PC-9 (cell line): Measurements from ENCODE around the gene BCL11A. TPM values are rescaled to one million over a fixed set of nuclear protein-coding genes. Genes with fewer than 3 reads are reported as not detected.

Source experiments
- BruUV-seq: library from RNA; stranded (reverse); fragments of 400-500 nt; replicated peaks from 2 replicates; lab custom pipeline; 2021; lab: Mats Ljungman, UMichigan
- CTCF ChIA-PET: fragments of 300-600 bp; sonication (Branson Sonifier 250); formaldehyde crosslinking; loops from one replicate; lab custom pipeline; 2022; ENCODE audit warnings: antibody characterized with exemption; lab: Charles Lee
- POLR2A ChIA-PET: fragments of 300-600 bp; sonication (Branson Sonifier 250); formaldehyde crosslinking; loops from one replicate; lab custom pipeline; 2022; ENCODE audit warnings: antibody characterized with exemption; ENCODE audit not compliant: unreplicated experiment; lab: Charles Lee
- DNase-seq, 2 experiments: peaks; one replicate each; pipeline versions ENCODE4 v3.0.0 to v3.0.0-alpha.2; 2015 to 2022; ENCODE audit warnings: mixed read lengths in 1 of 2
- H2AFZ ChIP-seq: fragments of 200-600 bp; sonication (generic); 2 replicates; pipeline ENCODE4 v1.8.1; 2017; ENCODE audit warnings: antibody characterized with exemption
- H3F3A ChIP-seq: fragments of 200-600 bp; sonication (generic); 2 replicates; pipeline ENCODE4 v1.8.1; 2017; ENCODE audit warnings: antibody characterized with exemption, mild to moderate bottlenecking, low read depth; ENCODE audit not compliant: insufficient read depth
- H3K27ac ChIP-seq: fragments of 200-600 bp; sonication (generic); 2 replicates; pipeline ENCODE4 v1.6.1; 2016; ENCODE audit warnings: mixed run types
- H3K27me3 ChIP-seq: fragments of 200-600 bp; sonication (generic); 2 replicates; pipeline ENCODE4 v1.6.1; 2016; ENCODE audit warnings: low read depth, mixed run types; ENCODE audit not compliant: insufficient read depth
- H3K36me3 ChIP-seq: fragments of 200-600 bp; sonication (generic); 2 replicates; pipeline ENCODE4 v1.6.1; 2016; ENCODE audit warnings: low read depth, mixed run types
- H3K4me1 ChIP-seq: fragments of 200-600 bp; sonication (generic); replicated peaks from 2 replicates; pipeline ENCODE4 v1.6.1; 2016; ENCODE audit warnings: mixed run types; ENCODE audit not compliant: insufficient read depth
- H3K4me2 ChIP-seq: fragments of 200-600 bp; sonication (generic); 2 replicates; pipeline ENCODE4 v1.6.1; 2017; ENCODE audit warnings: mixed run types
- H3K4me3 ChIP-seq: fragments of 200-600 bp; sonication (generic); 2 replicates; pipeline ENCODE4 v1.6.1; 2016; ENCODE audit warnings: mixed run types
- H3K79me2 ChIP-seq: fragments of 200-600 bp; sonication (generic); 2 replicates; pipeline ENCODE4 v1.6.1; 2017; ENCODE audit warnings: low read depth, mixed run types
- H3K9me2 ChIP-seq: fragments of 200-600 bp; sonication (generic); 2 replicates; pipeline ENCODE4 v1.8.1; 2017; ENCODE audit warnings: mild to moderate bottlenecking; ENCODE audit not compliant: insufficient read depth
- H3K9me3 ChIP-seq: fragments of 200-600 bp; sonication (generic); 2 replicates; pipeline ENCODE4 v1.8.1; 2016; ENCODE audit warnings: low read depth; ENCODE audit not compliant: insufficient read depth
- H4K20me1 ChIP-seq: fragments of 200-600 bp; sonication (generic); 2 replicates; pipeline ENCODE4 v1.8.1; 2017; ENCODE audit not compliant: insufficient read depth
- EZH2 ChIP-seq: fragments of 200-600 bp; sonication (generic); IDR thresholded peaks from 2 replicates; pipeline ENCODE4 v1.8.0; 2017; ENCODE audit warnings: antibody characterized with exemption, low read depth
- intact Hi-C: fragments of 100-400 bp; cut with micrococcal nuclease; formaldehyde crosslinking; loops from one replicate; pipeline ENCODE4 v1.10.0; 2022; ENCODE audit not compliant: unreplicated experiment
- total RNA-seq: library from RNA; stranded (reverse); gene quantifications from 2 replicates; pipeline ENCODE4 v1.2.3, GENCODE V29; 2021
- TF ChIP-seq, protein P1 (sequence below): fragments of 200-600 bp; sonication (generic); conservative IDR thresholded peaks from 2 replicates; pipeline ENCODE4 v1.6.1; 2017; ENCODE audit warnings: mixed run types, antibody characterized with exemption, mild to moderate bottlenecking, moderate library complexity

Gene BCL11A
- total RNA-seq, 1 experiment from 2014 or later, result not detected

DNA sequence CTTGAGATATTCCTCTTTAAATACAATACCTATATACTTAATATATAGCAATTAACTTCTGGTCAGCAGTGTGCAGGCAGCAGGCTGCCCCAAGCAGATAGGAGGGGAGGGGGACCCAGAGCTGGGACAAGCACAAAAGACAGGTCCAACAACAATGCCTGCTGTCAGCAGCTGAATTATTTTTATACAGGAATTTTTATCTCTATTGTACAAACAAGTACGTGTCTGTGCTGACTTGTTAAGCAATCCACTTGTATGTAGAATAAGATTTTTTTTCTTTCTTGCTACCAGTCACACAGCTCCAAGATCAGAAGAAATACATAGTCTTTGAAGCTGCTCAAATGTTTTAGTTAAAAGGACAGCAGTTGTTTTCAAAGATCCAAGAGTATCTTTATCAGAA, 16.7 kb downstream of the BCL11A start:
- CTCF ChIA-PET, result no interaction called here

DNA sequence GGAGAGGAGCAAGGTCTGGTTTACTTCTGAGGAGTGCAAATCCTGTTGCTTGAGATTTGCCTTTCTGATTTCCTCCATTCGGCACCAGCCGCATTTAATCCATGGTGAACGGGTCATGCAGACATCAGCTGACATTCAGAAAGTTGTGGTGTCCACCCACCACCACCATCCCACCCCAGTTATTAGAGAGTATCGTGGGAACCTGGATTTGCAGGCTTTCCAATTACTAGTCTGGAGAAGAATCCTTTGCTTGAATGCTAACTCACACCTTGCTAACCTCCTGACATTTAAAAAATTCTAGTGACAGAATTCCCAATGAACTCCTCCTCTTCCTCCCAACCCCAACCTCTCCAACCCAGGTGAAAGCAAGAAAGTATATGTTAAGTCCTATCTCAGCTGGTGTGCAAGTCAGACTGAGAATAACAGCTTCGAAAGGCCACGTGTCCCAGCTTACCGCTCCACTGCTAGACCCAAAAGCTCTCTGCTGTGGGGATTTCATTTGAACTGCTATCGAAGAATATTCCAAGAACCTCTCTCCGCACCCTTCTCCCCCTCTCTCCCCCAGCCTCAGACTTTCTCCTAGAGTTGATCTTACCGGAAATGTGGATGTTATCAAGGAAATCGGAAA, 17.7 kb downstream of the BCL11A start:
- Histone ChIP-seq H3K4me1 (no peaks in the 10 kb centered on the region), H3K36me3 (no peaks in the 10 kb centered on the region), H2AFZ (no peak overlapping the region), H3K27me3 (peaks cover 79% of the 10 kb centered on the region), H3K9me3 (no peaks in the 10 kb centered on the region), H3K9me2 (no peaks in the 10 kb centered on the region), H3F3A (no peaks in the 10 kb centered on the region), H3K4me2 (no peak overlapping the region), H4K20me1 (no peaks in the 10 kb centered on the region), H3K79me2 (no peaks in the 10 kb centered on the region), H3K4me3 (no peak overlapping the region), H3K27ac (no peak overlapping the region)
- no TSS peak for BruUV-seq
- ChIA-PET POLR2A (no interaction called here), CTCF (no interaction called here)
- intact Hi-C loops, result no loop called here
- no peak for DNase-seq
- TF ChIP-seq, protein P1, sequence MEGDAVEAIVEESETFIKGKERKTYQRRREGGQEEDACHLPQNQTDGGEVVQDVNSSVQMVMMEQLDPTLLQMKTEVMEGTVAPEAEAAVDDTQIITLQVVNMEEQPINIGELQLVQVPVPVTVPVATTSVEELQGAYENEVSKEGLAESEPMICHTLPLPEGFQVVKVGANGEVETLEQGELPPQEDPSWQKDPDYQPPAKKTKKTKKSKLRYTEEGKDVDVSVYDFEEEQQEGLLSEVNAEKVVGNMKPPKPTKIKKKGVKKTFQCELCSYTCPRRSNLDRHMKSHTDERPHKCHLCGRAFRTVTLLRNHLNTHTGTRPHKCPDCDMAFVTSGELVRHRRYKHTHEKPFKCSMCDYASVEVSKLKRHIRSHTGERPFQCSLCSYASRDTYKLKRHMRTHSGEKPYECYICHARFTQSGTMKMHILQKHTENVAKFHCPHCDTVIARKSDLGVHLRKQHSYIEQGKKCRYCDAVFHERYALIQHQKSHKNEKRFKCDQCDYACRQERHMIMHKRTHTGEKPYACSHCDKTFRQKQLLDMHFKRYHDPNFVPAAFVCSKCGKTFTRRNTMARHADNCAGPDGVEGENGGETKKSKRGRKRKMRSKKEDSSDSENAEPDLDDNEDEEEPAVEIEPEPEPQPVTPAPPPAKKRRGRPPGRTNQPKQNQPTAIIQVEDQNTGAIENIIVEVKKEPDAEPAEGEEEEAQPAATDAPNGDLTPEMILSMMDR, result no peak
- no peak for TF ChIP-seq EZH2

More for the DNA sequence above, 16.7 kb downstream of the BCL11A start:
- peaks cover 79% of the 10 kb centered on the region for H3K27me3 ChIP-seq
- H3K4me2 ChIP-seq, result no peak overlapping the region
- POLR2A ChIA-PET, result no interaction called here
- DNase-seq, result no peak
- H3K9me3 ChIP-seq, result no peaks in the 10 kb centered on the region
- no peaks in the 10 kb centered on the region for H3F3A ChIP-seq
- no peak overlapping the region for H2AFZ ChIP-seq
- no peak overlapping the region for H3K27ac ChIP-seq
- H4K20me1 ChIP-seq, result no peaks in the 10 kb centered on the region
- no peak for TF ChIP-seq EZH2
- BruUV-seq, result no TSS peak
- no peaks in the 10 kb centered on the region for H3K4me1 ChIP-seq
- intact Hi-C loops, result no loop called here
- H3K79me2 ChIP-seq, result no peaks in the 10 kb centered on the region
- H3K36me3 ChIP-seq, result no peaks in the 10 kb centered on the region
- no peak overlapping the region for H3K4me3 ChIP-seq
- H3K9me2 ChIP-seq, result no peaks in the 10 kb centered on the region

DNA sequence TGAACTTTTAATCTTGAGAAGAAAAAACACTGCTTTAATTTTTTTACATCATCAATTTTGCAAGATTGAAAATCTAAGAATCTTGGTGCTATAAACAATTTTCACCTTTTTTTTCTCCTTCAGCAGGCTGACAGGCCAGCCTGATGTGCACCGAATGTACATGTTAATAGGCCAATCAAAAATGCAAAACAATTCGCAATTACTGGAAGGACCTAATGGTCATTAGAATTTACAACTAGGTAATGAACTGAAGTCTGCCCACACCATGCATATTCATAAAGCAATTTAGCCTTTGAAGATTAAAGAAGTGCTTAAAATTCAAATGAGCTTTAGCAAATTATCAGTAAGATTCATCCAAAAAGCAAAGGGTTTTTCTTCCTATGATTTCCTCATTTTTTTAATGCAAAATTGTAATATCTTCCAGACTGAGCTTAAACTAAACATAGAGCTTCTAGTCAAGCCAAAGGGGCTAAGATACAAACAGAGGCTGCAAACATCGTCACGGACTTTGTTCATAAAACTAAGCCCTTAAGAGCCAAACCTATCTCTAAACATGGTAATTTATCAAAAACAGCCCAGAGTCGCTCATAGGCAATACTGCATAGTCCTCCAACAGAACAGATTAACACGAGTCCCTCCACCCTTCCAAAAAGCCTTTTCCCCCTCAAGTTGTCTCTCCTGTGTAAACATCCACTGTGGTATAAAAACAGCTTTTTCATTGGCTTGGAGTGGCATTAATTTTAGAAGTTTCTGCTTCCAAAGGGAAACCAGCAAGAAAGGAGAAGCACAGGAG, 18.4 kb downstream of the BCL11A start:
- no TSS peak for BruUV-seq
- no peak overlapping the region for H3K4me3 ChIP-seq
- no peak overlapping the region for H3K27ac ChIP-seq

More for the DNA sequence above, 18.4 kb downstream of the BCL11A start:
- Histone ChIP-seq H3F3A (no peaks in the 10 kb centered on the region), H3K4me2 (no peak overlapping the region), H4K20me1 (no peaks in the 10 kb centered on the region), H3K79me2 (no peaks in the 10 kb centered on the region), H3K9me3 (no peaks in the 10 kb centered on the region), H3K36me3 (no peaks in the 10 kb centered on the region), H3K27me3 (peaks cover 81% of the 10 kb centered on the region), H3K9me2 (no peaks in the 10 kb centered on the region), H3K4me1 (no peaks in the 10 kb centered on the region), H2AFZ (no peak overlapping the region)
- no peak for TF ChIP-seq EZH2
- TF ChIP-seq, protein P1, result no peak
- intact Hi-C loops, result no loop called here
- DNase-seq, result no peak
- ChIA-PET CTCF (no interaction called here), POLR2A (no interaction called here)
